ENCODE data around the gene HP1BP3. TPM values are rescaled to one million over a fixed set of nuclear protein-coding genes. Genes with fewer than 3 reads are reported as not detected.
A peak's percentile ranks its signal among the peaks of the same experiment; 100 is the strongest.

Gene HP1BP3
- total RNA-seq (149 and 171 TPM in 2 replicates), polyA plus RNA-seq (115 and 118 TPM in 2 replicates)

- H3K4me2 ChIP-seq: peak within 1 kb of the TSS; percentile 86
- no peaks in the 10 kb centered on the region for H3K27me3 ChIP-seq
- H3K27ac ChIP-seq: peak within 1 kb of the TSS; percentile 96
- peak within 1 kb of the TSS; percentile 91 for H3K4me3 ChIP-seq
- peaks cover 41% of the 10 kb centered on the region for H3K79me2 ChIP-seq
- H3K9me3 ChIP-seq (ENCODE audit: low read depth): no peaks in the 10 kb centered on the region
- under 1% methylated on average over 39 of the region's 99 CpGs for WGBS (ENCODE audit: low lambda C conversion rate, missing lambda C conversion rate)
- H2AFZ ChIP-seq: peak within 1 kb of the TSS; percentile 67
- H3K36me3 ChIP-seq (replicated peaks; ENCODE audit: insufficient read depth, low read depth): no peaks in the 10 kb centered on the region
- no peak for TF ChIP-seq EZH2 (IDR thresholded peaks at IDR 0.05; ENCODE audit: borderline replicate concordance)
- TF ChIP-seq EZH2phosphoT487 (IDR thresholded peaks at IDR 0.05; ENCODE audit: low read depth, severe bottlenecking, unreplicated experiment): no peak
- no peak for TF ChIP-seq CTCF (IDR thresholded peaks at IDR 0.05; ENCODE audit: poor library complexity)
- peaks cover 39% of the 10 kb centered on the region for H4K20me1 ChIP-seq (ENCODE audit: insufficient read depth, poor library complexity, severe bottlenecking)
- peak; percentile 90 for DNase-seq (ENCODE audit: low spot score)
- H3K9me2 ChIP-seq (replicated peaks; ENCODE audit: insufficient read depth): no peaks in the 10 kb centered on the region
- H3K4me1 ChIP-seq (ENCODE audit: insufficient read depth): peaks cover 14% of the 10 kb centered on the region
Measured at GRCh38 chr1:20787029-20787839, at the start of gene HP1BP3. Gene HP1BP3, minus strand, starts transcription at chr1:20787307. Its CDS starts 6,867 bp downstream, at chr1:20780440.

GRCh38 chr1:20836230-20836629, 49.1 kb upstream of the HP1BP3 start:
- no peak for TF ChIP-seq CTCF (IDR thresholded peaks at IDR 0.05; ENCODE audit: poor library complexity)
- no peak for TF ChIP-seq EZH2 (IDR thresholded peaks at IDR 0.05; ENCODE audit: borderline replicate concordance)
- TF ChIP-seq EZH2phosphoT487 (IDR thresholded peaks at IDR 0.05; ENCODE audit: low read depth, severe bottlenecking, unreplicated experiment): no peak
- Histone ChIP-seq H3K4me1 (ENCODE audit: insufficient read depth) (no peaks in the 10 kb centered on the region), H4K20me1 (ENCODE audit: insufficient read depth, poor library complexity, severe bottlenecking) (no peaks in the 10 kb centered on the region), H2AFZ (no peak overlapping the region), H3K4me2 (no peak overlapping the region), H3K79me2 (no peaks in the 10 kb centered on the region), H3K9me3 (ENCODE audit: low read depth) (no peaks in the 10 kb centered on the region), H3K36me3 (replicated peaks; ENCODE audit: insufficient read depth, low read depth) (no peaks in the 10 kb centered on the region), H3K27me3 (no peaks in the 10 kb centered on the region), H3K27ac (no peak overlapping the region), H3K4me3 (no peak overlapping the region), H3K9me2 (replicated peaks; ENCODE audit: insufficient read depth) (no peaks in the 10 kb centered on the region)
- no peak for DNase-seq (ENCODE audit: low spot score)
- WGBS (ENCODE audit: low lambda C conversion rate, missing lambda C conversion rate): 95% methylated on average over 4 of the region's 4 CpGs

GRCh38 chr1:20834780-20835179, 47.7 kb upstream of the HP1BP3 start:
- H3K4me2 ChIP-seq: no peak overlapping the region

More at GRCh38 chr1:20834780-20835179, 47.7 kb upstream of the HP1BP3 start:
- DNase-seq (ENCODE audit: low spot score): no peak
- Histone ChIP-seq H2AFZ (no peak overlapping the region), H3K4me3 (no peak overlapping the region), H3K36me3 (replicated peaks; ENCODE audit: insufficient read depth, low read depth) (no peaks in the 10 kb centered on the region), H3K9me3 (ENCODE audit: low read depth) (no peaks in the 10 kb centered on the region), H3K27me3 (no peaks in the 10 kb centered on the region), H3K4me1 (ENCODE audit: insufficient read depth) (no peaks in the 10 kb centered on the region), H3K79me2 (no peaks in the 10 kb centered on the region), H3K9me2 (replicated peaks; ENCODE audit: insufficient read depth) (no peaks in the 10 kb centered on the region), H4K20me1 (ENCODE audit: insufficient read depth, poor library complexity, severe bottlenecking) (no peaks in the 10 kb centered on the region), H3K27ac (no peak overlapping the region)
- TF ChIP-seq EZH2phosphoT487 (IDR thresholded peaks at IDR 0.05; ENCODE audit: low read depth, severe bottlenecking, unreplicated experiment) (no peak), EZH2 (IDR thresholded peaks at IDR 0.05; ENCODE audit: borderline replicate concordance) (no peak), CTCF (IDR thresholded peaks at IDR 0.05; ENCODE audit: poor library complexity) (no peak)

Data from hepatocyte (in vitro differentiated cells).